Amygdala (tissue), 56 donors: ENCODE results near the gene MACROD1.

ENCODE experiments used
- DNase-seq, 56 donors: peaks; one replicate each; lab custom pipeline; 2025; lab: John Stamatoyannopoulos, UW

Gene MACROD1

DNA sequence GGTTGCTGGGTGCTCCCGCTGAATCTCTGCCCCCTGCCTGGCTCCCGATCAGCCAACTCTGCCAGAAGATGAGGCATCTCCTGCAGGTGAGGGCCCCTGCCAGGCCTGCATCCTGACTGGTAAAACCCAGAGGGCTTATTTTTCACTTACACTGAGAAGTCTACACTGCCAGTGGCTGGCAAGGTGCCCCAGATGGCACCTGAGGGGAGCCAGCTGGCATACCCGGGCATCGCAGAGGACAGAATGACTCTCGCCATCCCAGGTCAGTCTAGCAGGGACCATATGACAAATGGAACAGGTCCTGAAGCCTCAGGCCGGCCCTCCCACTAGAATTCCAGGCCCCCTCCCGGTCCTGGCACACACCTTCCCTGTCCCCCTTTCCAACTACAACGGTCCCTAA is 30.9 kb downstream of the MACROD1 start:
- no peak for DNase-seq

GRCh38 chr11:64132982-64133705 is 32.8 kb downstream of the MACROD1 start:
- DNase-seq = no peak

- peak in 14 of 56 donors; percentile 10 to 71 (median 22) for DNase-seq
Observed at GRCh38 chr11:64132191-64132771, 33.6 kb downstream of the MACROD1 start.

GRCh38 chr11:64131683-64132190 is 34.2 kb downstream of the MACROD1 start:
- DNase-seq = no peak

- DNase-seq = no peak
Observed at GRCh38 chr11:64130618-64131017, 35.3 kb downstream of the MACROD1 start.

DNA sequence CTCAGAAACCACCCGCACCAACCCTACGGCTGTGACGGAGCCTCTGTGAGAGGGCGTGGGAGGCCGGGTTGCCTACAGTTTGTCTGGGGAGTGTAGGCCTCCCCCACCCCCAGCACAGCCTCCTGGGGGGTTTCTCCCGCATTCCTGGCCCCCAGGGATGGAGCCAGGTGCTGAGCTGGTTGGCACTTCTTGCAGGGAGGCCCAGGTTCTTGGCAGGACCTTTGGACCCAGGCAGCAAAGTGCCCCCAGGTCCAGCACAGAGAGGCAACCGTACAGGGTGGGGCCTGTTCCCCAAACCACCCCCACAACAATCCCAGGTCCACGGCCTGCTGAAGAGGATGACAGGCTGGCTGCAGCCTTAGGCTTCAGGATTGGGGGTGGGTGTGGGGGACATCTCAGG is 36.5 kb downstream of the MACROD1 start:
- DNase-seq = no peak

- no peak for DNase-seq
Observed at GRCh38 chr11:64128255-64129006, 37.5 kb downstream of the MACROD1 start.

- no peak for DNase-seq
Observed at GRCh38 chr11:64127267-64128072, 38.4 kb downstream of the MACROD1 start.

- DNase-seq = no peak
Observed at GRCh38 chr11:64126796-64127195, 39.1 kb downstream of the MACROD1 start.

DNA sequence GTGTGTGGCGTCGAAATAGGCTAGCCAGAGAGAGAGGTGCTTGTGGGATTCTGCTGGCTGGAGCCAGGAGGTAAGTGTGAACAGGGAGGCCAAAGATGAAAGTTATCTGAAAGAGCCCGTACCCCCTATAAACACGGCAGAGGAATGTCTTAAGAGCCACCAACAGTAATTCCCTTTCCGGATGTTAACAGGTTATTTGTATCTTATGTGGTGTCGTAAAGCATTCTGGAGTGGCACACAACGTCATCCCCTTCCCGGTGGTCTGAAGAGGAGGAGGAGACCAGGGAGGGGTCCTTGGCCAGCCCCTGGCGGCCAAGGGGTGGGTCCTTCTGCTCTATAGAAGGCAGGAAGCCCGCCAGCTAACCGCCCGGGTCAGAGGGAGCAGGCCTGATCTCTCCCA is 39.5 kb downstream of the MACROD1 start:
- DNase-seq = no peak

GRCh38 chr11:64125676-64126075 is 40.2 kb downstream of the MACROD1 start:
- DNase-seq = no peak

GRCh38 chr11:64124147-64124546 is 41.8 kb downstream of the MACROD1 start:
- peak in 2 of 56 donors; percentile 17 to 43 for DNase-seq

- DNase-seq = no peak
Observed at GRCh38 chr11:64123679-64124078, 42.2 kb downstream of the MACROD1 start.

DNA sequence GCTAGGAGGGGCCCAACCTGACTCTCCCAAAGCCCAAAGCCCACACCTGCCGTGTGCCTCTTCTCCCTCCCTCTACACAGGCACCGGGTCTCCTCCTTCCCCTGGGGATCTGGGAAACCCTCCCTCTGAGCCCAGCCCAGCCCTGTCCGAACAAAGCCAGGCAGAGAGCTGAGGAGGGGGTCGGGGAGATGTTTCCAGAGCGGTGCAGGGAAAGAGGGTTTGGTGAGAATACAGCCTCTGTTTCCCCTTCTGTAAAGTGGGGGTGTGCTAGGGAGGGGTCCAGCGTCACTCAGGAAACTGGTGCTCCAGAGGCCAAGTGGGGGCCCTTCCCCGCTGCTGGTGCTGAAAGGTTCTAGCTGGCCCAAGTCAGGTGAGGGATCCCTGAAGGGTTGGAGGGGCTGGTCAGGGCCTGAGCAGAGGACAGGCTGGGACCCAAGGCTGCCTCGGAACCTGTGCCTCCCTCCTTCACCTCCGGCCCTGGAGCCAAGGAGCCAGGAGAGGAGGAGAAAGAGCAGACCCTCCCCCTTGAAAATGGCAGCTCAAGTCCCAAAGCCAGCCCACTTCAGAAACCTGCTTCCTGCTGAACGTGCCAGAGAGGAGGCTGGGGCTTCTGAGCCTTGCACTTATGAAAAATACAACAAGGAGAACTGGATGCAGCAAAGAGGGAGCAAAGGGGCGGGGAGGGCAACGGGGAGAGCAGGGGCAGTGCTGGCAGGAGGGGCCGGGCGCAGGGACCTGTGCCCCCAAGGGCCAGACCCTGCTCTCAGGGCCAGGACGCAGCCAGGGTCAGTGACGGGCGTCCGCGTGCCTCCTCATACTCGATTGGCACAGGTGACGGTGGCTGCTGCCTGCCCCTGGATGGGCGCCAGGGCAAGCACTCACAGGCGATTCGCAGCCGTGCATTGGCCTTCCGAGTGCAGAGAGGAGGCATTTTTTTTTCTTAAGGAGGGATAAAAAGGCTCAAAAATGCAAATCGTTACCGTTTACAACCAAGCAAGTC is 43.2 kb downstream of the MACROD1 start:
- DNase-seq = peak in 6 of 56 donors; percentile 22 to 61 (median 34)

DNA sequence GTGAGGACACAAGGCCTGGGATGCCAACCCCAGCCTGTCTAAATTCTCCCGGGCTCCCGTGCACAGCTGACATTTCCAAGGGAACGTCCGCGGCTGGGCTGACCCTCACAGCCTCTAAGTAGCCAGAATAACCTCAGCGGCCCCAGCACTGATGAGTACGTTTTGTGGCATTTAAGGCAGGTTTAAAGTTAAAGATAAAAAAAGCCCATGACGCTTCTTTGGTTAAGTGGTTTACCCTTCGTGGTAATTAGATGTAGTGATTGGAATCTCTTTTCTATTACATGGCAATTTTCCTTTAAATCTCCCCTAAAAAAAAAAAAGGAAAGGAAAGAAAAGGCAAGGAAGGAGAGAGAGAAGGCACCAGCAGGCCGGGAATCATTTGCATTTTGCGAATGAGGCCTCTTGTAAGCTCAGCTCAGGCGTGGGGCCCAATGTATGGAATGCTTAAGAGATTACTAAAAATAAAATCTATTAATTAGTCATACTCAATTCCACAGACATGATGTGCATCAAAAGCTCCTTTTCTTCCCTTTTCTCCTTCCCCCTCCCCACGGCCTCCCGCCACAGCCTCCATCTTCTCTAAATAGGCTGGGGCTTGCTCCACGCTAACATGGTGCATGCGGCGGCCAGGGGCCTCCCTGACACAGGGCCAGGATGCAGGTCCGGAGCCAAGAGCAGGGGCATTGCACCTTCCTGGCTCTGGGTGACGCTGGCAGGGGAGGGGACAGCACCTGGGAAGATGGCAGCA is 44.1 kb downstream of the MACROD1 start:
- DNase-seq = peak in 3 of 56 donors; percentile 25 to 64 (median 34)

DNA sequence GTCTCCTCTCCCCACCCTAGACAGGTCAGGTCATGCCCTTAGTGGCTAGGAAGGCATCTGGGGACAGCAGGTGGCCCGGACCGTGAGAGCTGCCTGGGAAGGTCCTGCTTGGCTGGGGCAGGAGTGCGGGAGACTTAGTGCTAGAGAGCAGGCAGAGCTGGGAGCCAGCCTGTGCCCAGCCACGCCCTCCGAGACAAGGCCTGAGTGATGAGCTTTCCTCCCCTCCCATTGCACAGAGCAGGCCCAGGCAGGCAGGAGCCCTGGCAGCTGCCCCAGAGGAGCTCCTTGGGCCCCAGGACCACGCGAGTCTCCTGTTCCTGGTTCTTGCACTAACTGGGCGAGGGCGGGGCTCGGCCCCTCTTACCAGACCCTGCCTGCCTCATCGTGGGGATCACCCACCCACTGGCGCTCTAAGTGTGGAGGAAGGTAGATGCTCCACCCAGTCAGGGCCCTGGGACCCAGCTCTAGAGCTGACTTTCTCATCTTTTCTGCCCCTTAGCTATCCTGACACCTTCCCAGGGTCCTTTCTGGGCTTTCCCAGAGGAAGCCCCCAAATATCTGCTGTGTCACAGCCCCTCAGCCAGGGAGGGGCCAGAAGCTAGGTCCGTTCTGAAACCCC is 44.9 kb downstream of the MACROD1 start:
- peak in 3 of 56 donors; percentile 23 to 31 (median 26) for DNase-seq

DNA sequence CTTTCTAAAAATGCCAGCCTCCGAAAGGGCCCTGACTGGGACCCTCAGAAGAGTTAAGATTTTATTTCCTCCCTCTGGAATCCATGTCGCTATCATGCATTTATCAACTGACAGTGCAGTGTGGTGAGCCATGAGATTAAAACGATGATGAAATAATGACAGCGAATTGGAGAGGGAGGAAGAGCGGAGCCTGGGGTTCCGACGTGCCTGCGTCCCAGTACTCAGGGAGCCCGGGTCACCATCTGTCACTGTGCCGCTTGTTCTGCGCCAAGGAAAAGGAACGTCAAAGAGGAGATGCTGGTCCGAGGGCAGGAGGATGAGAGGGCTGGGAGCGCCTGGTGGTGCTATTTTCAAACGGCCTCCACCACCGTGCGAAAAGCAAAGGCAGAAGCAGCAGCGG is 46.2 kb downstream of the MACROD1 start:
- DNase-seq = no peak
